GM21717 (cell line): ENCODE measurements around the gene AGXT.

Experiments used
- ATAC-seq: cut with Tn5 transposase; IDR thresholded peaks from one replicate; pipeline ENCODE4 v1.9.1; 2021; ENCODE audit warnings: mild to moderate bottlenecking, moderate library complexity; ENCODE audit not compliant: unreplicated experiment

AGXT gene

DNA sequence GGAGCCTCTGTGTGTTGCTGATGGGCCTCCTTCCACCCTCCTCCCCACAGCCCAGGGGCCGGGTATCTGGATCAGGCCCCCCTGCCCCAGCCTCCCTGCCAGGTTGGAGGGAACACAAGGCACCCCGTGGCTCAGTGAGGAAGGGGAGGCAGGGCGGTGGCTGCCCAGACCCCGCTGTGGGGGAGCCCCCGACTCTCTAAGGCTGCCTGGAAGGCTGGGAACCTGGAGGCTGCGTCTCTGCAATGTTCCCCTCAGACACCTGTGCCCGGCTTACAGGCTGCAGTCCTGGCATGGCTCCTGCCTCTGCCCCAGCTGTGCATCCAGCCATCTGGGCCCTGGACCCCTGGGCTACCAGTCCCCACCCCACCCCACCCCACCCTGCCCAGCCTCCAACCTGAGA, 27.8 kb downstream of the AGXT start:
- ATAC-seq: no peak

DNA sequence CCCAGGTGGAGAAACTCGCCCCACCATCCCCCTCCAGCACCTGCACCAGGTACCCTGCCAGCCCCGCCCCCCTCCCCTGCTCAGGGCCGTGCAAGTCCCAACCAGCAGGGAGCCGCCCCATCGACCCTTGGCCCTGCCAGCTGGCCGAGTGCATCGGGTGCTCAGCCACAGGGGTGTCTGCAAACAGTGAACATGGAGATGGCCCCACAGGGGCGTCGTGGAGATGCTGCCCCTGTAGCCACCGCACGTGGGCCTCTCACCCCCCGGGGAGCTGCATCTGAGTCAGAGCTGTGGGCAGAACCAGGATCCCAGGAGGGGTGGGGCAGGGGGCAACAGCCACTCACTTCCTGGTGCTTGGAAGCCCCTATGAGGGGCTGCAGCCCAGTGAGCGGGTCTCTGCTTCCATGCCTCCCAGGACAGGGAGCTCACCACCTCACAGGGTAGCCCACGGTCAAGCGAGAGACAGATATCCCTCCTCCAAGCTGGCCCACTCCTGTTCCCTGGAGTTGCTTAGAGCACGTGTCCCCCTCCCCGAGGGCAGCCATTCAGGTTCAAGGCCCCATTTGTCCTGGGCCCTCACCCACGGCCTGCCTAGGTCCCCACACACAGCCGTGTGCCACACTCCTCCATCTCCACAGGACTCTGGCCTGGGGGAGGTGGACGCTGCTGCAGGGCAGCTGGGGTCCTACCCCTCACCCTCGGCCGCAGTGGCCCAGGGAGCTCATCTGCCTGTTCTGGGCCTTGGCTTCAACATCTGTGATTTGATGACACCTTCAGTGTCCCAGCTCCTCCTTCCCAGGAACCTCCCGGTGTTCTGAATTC, 28.5 kb downstream of the AGXT start:
- ATAC-seq: no peak

DNA sequence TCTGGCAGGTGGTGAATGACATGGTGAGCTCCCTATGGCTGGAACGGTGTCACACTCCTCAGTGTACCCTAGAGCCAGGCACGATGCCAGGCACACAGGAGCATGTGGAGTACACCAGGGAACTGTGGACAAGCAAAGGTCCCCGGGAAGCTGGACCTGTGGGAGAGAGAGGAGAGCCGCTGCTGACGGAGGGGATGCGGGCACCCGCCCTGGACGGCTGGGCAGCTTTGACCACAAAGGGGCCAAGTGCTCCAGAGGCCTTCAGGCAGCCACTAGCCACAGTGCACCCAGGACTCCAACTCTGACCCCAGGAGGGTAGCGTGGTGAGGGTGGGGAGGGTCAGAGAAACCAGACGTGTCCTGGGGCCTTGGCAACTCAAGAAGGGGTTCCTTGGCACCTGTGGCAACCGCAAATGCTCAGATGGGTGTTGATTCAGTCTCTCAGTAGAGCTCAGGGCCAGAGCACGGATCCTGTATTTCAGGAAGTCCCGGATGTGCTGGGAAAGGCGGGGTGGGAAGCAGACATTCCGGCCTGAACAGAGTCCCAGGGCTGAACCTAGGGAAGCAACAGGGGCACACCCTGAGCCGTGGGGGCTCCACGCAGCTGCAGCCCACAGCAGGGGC, 29.6 kb downstream of the AGXT start:
- ATAC-seq: no peak

DNA sequence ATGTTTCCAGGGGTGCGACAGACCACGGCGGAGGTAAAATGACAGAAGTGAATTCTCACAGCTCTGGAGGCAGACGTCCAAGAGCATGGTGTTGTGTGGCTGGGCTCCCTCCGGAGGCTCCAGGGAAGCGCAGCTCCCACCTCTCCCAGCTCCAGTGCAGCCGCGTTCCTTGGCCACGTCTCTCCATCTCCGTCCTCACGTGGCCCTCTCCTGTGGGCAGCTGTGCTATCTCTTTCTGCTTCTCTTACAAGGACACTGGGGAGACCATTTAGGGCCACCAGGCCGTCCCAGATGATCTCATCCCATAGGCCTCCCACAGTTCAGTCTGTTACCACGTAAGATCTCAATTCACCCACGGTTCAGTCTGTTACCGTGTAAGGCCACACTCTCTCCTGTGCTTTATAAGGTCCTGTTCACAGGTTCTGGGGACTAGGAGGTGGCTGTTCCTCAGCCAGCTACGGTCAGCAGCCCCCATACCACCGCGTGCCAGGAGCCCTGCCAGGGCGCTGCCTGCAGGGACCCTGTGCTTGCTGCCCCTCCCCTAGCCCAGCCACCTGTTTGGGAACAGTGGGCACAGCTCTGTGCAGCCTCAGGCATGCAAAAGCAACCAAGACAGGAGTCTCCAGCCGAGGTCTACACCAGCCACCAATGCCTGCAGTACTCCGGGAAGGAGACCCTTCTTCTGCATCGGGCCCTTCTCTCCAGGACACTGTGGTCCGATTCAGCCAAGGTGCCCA, 30.3 kb downstream of the AGXT start:
- ATAC-seq: no peak

DNA sequence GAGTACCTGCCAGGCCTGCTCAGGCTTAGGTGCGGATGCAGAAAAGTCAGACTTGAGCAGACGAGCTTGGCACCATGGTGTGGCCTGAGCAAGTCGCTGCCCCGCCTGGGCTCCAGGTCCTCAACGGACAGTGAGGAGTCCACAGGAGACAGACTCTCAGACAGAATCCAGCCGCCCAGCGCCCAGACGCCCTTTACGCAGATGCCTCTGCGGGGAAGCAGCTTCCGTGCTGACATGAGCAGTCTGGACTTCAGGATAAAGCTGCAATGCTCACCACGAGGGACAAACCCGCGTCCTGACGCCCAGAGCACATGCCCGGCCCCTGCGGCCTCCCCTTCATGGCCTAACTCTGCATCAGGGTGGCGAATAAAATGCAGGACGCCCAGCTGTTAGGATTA, 30.8 kb downstream of the AGXT start:
- no peak for ATAC-seq

DNA sequence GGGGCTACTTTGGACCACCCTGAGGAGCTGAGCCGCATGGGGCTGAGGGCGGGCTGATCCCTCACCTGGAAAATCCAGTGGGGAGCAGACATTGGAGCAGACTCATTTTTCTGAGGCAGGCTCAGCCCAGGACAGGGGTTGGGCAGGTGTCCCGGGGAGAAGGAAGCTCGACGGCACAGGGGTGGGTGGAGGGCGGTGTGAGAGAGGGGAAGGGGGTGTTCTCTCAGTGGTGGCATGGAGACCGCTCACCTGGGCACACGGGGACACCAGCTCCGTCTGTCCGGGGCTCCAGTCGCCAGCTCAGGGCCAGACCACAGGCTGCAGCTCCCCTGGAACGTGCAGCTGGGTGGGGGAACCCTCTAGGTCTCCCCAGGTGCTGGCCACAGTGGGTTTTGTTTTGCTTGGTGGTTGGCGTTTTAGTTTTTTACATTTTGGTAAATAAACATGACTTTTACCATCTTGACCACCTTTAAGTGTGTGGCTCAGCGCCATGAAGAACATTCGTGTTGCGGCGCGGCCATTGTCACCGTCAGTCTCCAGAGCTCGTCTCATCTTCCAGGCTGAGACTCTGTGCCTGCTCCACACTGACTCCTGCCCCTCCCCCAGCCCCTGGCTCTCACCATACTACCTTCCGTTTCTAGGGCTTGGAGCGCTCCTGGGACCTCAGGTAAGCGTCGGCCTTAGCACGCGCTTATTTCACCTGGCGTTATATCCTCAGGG, 31.7 kb downstream of the AGXT start:
- ATAC-seq: no peak

DNA sequence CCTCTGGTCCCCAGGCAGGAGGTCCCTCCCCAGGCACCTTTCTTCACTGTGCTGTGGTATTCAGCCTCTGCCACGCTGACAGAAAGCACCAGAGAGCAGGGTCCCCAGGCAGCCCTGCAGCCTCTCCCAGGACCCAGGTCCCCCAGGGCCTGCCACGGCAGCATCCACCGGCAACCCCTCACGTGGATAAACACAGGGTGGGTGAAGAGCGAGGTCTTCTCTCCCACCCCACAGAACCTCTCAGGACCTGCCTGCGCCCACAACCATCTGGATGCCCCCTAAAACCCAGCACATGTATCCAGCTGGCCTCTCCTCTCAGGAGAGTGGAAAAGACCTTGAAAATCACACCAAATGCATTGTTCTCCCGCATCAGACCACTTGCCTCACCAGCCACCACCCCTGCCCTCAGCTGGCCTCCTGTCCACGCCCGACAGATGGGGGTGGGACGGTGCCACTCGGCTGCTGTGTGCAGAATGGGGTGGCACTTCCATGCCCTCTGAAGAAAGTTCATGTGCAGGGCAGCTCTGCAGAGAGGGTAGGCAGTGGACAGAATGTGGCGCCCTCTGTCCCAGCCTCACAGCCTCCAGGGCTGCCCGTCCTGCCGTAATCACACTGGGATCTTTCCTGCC, 33.5 kb downstream of the AGXT start:
- no peak for ATAC-seq

DNA sequence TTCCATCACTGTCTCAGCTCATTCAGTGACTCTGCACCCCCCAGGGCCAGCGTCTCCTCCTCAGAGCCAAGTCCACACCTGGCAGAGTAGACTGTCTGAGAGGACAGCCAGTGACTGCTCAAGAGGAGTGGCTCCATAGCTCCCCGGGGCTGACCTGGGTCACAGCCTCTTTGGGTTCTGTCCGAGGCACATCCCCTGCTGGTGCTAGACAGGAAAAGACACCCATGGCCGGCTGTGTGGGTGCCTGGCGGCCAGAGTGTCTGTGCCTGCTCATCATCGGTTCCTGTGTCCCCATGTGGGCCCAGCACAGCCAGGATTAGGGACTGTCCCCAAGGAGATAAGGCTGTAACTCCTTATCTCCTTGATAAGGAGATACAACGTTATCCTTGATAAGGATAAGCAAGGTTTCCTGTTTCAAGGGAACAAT, 34.0 kb downstream of the AGXT start:
- no peak for ATAC-seq

DNA sequence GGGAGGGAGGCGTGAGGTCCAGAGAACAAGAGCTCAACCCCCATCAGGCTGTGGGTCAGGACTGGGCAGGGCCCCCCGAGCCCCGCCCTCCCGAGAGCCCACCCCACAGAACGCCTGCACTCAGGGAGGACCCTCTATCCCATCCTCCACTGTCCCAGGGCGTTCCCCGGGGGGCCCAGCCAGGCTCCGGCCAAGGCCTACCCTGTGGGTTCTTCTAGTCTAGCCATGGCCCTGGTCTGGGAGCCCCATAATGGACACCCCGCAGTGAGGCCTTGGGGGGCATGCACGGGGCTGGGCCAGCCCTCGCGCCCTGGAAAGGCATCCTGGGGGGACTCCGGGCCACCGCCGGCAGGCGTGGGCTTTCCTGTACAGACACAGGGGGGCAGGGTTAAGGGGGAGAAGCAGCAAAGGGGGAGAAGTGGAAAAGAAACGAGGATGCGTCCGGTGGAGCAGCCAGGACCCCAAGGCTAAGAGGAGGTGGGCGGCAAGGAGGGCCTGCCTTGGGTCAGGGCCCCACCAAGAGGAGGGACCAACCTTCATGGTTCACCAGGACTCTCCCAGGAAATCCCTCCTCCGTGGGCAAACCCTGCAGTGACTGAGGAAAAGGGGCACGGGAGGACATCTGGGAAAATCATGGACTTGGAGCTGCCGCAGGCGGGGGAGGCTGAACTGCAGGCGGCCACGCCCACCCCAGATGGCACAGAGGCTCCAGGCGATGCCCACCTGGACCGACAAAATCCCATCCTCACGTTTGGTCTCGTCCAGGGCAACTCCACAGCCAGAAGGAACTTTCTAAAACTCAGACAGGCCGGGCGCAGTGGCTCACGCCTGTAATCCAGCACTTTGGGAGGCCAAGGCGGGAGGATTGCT, 34.8 kb downstream of the AGXT start:
- no peak for ATAC-seq

DNA sequence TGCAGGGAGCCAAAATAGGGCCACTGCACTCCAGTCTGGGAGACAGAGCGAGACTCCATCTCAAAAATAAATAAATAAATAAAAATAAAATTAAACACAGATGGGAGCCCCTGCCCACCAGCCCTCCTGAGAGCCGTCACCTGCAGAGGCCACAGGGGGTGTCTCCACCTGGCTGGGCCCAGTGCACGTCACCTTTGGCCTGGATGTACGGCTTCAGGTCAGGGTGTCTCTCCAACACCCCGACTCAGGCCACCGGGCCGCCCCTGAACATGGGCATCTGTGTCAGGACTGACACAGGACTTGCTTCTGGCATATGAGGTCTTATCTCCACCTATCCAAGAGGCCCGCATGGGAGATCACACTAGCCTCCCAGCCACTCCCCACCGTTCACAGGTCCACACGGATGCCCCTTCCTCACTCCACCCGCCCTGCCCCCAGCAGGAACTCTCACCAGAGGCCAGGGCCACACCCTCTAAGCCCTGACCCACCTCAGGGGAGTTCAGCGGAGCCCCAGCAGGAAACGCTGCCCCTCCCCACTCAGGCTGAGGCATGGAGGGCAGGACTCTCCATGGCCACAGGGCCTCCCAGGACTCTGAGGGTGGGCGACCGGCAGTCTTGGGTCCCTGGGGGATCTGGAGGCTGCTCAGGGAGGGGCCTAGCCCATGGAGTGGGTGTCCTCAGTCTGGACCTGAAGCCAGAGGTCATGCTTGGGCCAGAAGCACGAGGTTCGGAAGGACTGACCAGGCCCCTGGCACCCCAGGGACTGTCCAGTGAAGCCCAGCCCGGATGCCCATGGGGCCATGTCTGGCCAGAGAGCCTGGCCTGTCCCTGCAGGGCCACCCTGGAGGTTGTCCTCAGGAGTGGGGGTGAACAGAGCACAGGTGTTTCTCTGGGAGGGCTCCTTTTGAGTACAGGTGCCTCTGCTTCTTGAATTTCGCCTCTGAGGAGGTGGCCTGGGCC, 35.9 kb downstream of the AGXT start:
- no peak for ATAC-seq

DNA sequence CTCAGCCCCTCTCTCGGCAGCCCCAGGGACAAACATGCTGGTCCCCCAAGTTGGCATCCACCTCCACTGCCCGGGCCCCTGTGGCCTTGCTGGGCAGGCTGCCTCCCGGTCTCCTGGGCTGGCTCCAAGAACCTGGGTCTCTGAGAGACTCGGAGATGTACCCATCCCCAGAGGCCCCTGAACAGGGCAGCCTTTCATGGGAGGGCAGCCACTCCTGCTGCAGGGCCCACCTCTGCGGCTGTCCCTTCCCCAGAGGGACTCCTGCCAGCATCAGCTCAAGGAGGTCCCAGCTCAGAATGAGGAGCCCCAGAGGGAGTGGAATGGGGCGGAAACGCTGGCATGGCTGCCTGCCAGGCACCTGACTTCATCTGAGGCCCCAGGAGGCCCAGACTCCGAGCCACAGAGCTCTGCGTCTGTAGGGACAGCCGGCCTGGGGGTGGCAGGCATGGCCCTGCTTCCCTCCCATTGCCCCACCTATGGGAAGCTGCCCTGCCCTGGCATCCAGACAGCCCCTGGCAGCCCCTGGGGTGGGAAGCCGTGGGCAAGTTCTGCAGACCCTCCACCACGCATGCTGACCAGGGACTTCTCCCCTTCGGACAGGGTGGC, 36.7 kb downstream of the AGXT start:
- no peak for ATAC-seq

DNA sequence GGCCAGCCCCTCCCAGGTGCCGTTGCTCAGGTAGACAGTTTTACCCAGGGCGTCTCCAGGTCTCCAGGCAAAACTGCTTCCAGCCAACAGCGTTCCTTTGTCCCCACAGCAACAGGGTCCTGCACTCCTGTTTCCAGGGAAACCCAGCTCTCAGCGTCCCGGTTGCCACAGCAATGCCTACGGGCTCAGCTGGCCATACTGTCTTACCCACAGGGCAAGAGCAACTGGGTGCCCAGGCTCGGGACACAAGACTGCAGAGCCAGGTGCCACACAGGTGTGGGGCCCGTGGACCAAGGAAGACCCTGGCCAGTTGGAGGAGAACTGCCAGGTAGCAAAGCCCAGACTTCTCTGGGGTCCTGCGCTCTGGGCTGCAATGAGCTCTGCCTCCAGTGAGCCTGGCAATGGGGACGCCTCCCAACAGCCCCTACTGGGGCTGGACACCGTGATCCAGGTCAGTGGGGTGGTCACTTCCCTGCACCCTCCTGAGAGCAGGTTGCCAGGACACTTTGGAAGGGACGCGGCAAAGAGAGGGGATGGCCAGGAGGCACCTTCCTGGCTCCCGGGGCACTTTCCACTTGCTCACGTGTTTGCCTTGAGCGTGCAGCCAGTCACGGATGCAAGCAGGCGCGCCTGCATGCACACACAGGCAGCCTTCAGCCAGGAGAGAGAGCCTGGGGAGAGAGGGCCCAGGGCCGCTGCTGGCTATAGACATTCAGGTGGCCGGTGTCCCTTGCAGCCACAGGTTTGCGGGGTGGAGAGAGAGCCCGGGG, 37.7 kb downstream of the AGXT start, which contains the start of gene CROCC2:
TSS of gene CROCC2 (plus strand) at position 196 of the 770 bp plus-strand sequence. CDS start at position 374, 178 bp downstream.
- ATAC-seq: no peak

DNA sequence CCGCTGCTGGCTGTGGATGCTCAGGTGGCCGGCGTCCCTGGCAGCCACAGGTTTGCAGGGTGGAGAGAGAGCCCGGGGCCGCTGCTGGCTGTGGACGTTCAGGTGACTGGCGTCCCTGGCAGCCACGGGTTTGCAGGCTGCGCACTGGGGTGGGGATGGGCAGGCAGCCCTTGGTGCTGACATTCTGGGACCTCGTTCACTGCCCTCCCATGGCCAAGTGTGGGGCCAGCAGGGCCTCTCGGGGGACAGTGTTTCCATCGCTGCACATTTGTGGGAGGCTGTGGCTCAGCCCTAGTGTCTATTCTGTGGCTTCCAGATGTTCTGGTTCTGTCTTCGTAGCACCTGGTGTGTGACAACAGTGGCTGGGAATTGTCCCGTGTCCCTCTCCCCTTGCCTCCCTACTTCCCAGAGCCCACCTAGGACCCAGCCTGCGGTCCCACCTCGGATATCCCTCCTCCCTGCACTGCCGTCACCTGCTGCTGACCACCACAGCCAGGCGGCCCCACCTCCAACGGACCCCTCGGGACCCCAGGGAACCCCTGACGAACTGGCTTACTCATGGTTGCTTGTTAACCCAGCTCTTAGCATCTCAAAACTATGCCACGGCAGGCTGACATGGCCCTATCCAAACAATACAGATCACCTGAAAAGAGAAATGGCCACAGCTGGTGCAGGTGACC, 38.4 kb downstream of the AGXT start:
- no peak for ATAC-seq

DNA sequence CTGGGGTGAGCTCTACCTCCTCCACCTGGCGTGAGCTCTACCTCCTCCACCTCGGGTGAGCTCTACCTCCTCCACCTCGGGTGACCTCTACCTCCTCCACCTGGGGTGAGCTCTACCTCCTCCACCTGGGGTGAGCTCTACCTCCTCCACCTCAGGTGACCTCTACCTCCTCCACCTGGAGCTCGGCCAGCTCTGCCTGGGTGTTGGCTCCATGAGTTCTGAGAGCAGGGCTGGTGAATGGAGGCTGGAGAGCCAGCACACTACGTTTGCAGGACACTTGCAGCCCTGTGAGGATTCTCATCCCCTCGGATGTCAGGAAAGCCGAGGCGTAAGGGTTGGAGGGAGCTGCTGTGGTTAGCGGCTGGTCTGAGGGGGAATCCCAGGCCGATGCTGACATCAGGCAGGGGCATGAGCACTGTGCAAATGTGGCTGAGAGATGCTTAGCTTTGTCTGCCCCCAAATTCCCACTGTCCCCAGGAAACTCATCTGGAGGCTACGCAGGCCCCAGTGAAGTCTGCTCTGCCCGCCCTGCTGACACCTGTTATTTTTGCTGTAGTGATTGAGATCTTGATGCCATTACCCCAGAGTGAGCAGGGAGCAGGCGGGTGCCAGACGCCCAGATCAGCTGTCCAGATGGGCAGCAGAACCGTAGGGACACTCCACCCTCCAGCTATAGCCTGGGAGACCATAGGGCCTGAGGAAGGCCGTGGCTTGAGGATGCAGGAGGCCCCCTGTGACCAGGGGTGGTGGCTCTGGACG, 40.8 kb downstream of the AGXT start:
- no peak for ATAC-seq

DNA sequence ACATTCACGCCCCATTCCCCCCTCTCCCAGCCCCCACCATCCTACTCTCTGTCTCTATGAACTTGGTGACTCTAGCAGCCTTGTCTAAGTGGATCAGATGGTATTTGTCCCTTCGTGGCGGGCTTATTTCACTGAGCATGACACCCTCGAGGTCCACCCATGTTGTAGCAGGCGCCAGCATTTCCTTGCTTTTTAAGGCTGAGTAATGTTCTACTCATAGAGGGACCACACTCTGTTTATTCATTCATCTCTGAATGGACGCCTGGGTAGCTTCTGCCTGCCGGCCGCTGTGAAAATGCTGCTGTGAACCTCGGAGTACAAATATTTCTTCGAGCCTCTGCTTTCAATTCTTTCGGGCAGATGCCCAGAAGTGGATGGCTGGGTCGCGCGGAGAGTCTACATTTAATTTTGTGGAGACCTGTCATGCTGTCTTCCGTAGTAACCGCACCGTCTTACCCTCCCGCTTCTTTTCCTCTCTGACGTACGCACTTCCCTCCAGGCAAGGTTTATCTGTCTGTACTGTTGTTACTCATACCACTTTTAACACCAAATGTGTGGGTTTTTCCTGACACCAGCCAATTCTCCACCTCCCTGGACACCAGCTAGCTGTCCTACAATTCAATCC, 43.1 kb downstream of the AGXT start:
- no peak for ATAC-seq
